Progenitor cell of endocrine pancreas (in vitro differentiated cells): ENCODE measurements around the gene FHOD3. TPM values are rescaled to one million over a fixed set of nuclear protein-coding genes. Genes with fewer than 3 reads are reported as not detected.

Experiments
- DNase-seq: peaks from one replicate; pipeline ENCODE4 v3.0.0; 2021; ENCODE audit warnings: low spot score; ENCODE audit not compliant: unreplicated experiment
- H3K27ac Mint-ChIP-seq: 2 replicates; pipeline ENCODE4 v1.8.0; 2021; ENCODE audit warnings: mild to moderate bottlenecking, moderate library complexity, mixed read lengths
- H3K27me3 Mint-ChIP-seq: 2 replicates; pipeline ENCODE4 v1.8.0; 2021; ENCODE audit warnings: mixed read lengths
- H3K36me3 Mint-ChIP-seq: 2 replicates; pipeline ENCODE4 v1.8.0; 2022; ENCODE audit warnings: mixed read lengths; ENCODE audit not compliant: insufficient read depth
- H3K4me1 Mint-ChIP-seq: 2 replicates; pipeline ENCODE4 v1.8.0; 2021; ENCODE audit warnings: low read depth, mixed read lengths
- H3K4me3 Mint-ChIP-seq: 2 replicates; pipeline ENCODE4 v1.8.0; 2021; ENCODE audit warnings: low read depth, mild to moderate bottlenecking, moderate library complexity, mixed read lengths
- H3K9me3 Mint-ChIP-seq: 2 replicates; pipeline ENCODE4 v1.8.0; 2021; ENCODE audit warnings: low read depth, mixed read lengths
- total RNA-seq: library from RNA; stranded (reverse); gene quantifications from 2 replicates; pipeline ENCODE4 v1.2.1, GENCODE V29; 2021
- TF ChIP-seq, protein P1 (sequence below): fragments of 200-600 bp; sonication (generic); IDR thresholded peaks from one replicate; pipeline ENCODE4 v1.5.0; 2021; ENCODE audit warnings: antibody characterized with exemption, mild to moderate bottlenecking; ENCODE audit not compliant: unreplicated experiment

The FHOD3 gene
- total RNA-seq, 1 donor from 2014 or later, result 1.6 TPM

DNA sequence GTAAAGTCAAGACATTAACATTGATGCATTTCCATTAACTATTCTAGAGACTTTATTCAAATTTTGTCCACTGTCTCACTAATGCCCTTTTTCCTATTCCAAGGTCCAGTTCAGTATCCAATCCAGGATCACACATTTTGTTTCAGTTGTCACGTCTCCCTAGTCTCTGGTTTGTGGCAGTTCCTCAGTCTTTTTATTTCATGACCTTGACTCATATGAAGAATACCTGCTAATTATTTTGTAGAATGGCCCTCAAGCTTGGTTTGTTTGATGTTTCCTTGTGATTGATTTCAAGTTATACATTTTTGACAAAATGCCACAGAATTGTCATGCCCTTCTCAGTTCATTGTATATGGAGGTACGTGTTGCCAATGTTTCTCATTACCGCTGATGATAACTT is 145.2 kb downstream of the FHOD3 start:
- Mint-ChIP-seq H3K4me3 (no peak overlapping the region), H3K9me3 (peaks cover 13% of the 10 kb centered on the region), H3K4me1 (no peaks in the 10 kb centered on the region), H3K27ac (no peak overlapping the region), H3K27me3 (no peaks in the 10 kb centered on the region), H3K36me3 (no peaks in the 10 kb centered on the region)
- TF ChIP-seq, protein P1, sequence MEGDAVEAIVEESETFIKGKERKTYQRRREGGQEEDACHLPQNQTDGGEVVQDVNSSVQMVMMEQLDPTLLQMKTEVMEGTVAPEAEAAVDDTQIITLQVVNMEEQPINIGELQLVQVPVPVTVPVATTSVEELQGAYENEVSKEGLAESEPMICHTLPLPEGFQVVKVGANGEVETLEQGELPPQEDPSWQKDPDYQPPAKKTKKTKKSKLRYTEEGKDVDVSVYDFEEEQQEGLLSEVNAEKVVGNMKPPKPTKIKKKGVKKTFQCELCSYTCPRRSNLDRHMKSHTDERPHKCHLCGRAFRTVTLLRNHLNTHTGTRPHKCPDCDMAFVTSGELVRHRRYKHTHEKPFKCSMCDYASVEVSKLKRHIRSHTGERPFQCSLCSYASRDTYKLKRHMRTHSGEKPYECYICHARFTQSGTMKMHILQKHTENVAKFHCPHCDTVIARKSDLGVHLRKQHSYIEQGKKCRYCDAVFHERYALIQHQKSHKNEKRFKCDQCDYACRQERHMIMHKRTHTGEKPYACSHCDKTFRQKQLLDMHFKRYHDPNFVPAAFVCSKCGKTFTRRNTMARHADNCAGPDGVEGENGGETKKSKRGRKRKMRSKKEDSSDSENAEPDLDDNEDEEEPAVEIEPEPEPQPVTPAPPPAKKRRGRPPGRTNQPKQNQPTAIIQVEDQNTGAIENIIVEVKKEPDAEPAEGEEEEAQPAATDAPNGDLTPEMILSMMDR, result no peak
- DNase-seq, result no peak

DNA sequence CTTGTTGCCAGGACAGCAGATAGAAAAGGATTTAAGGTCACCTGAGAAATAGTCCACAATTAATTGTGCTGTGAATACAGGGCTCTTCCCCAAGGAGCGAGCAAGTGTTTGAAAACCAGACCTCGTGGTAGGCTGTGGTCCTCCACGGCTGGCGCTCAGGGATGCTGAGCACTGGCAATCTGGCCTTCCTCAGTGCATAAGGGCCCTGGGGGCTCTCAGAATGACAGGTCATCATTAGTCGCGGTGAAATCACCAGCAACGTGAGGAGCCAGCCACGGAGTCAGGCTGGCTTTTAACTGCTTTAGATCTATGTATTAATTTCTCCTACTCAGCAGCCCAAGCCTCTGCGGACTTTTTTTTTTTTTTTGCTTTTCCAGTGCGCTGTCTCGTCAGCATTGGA is 148.5 kb downstream of the FHOD3 start:
- Mint-ChIP-seq H3K9me3 (peaks cover 13% of the 10 kb centered on the region), H3K27me3 (no peaks in the 10 kb centered on the region), H3K4me1 (peaks cover 4% of the 10 kb centered on the region), H3K36me3 (no peaks in the 10 kb centered on the region), H3K27ac (no peak overlapping the region), H3K4me3 (no peak overlapping the region)
- TF ChIP-seq, protein P1, result no peak
- DNase-seq, result no peak

DNA sequence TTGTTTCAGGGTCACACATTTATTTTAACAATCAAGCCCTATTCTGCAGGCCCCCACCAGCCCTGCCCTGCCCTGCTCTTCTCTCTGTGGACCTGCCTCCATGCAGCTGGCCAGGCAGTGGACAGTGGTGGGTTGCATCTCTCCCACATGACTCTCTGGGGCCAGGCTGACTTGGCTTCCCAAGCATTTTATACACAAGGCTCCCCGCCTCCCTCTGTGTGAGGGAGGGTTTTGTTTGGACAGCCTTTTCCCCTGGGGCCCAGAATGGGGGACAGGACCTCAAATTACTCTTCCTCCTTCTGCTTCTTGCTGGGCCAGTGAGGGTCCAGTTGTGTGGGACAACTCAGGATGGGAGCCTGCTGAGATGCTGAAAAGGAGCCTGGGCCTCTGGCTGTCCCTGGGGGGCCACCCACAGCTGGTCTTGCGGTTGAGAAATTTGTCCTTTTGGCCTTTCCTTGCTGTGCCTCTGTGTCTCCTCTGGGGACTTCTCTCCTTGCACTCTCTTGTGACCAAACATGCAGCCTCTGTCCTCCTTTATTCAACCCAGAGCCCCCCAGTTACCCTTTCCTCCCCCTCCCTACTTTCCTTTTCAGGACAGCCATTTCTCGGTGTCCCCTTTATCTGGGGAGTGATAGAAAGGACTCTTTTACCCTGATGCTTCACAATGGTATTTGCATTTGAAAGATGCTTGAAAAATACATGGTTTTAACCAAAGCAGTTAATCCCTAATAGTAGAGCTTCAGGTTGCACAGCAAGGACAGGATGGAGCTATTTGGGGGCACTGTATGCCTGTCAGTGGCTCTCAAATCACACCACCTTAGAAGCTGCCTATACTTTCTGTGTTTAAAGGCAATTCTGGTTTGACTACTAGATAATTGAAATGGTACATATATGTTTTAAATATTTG is 151.1 kb downstream of the FHOD3 start:
- no peak overlapping the region for H3K4me3 Mint-ChIP-seq
- no peak overlapping the region for H3K27ac Mint-ChIP-seq
- H3K9me3 Mint-ChIP-seq, result peaks cover 5% of the 10 kb centered on the region
- H3K36me3 Mint-ChIP-seq, result no peaks in the 10 kb centered on the region
- TF ChIP-seq, protein P1, result no peak
- no peaks in the 10 kb centered on the region for H3K27me3 Mint-ChIP-seq
- no peak for DNase-seq
- H3K4me1 Mint-ChIP-seq, result peaks cover 6% of the 10 kb centered on the region

DNA sequence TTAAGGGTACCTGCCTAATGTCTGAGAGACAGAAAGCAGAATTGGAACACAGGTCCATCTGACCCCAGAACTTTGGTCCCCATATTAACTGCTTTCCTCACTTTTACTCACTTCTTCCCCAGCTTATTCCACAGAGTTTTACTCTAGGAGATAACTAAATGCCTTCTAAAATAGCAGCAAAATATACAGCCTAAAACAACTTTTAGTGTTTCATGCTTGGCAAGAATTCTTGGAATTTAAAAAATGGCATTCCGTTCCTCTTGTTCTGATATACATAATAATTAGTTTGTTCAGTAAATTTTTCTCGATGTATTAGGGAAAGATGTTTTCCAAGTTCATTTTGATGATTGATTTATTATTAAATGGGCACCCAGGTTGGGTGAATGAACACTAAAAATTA is 151.9 kb downstream of the FHOD3 start:
- DNase-seq, result no peak
- H3K36me3 Mint-ChIP-seq, result no peaks in the 10 kb centered on the region
- TF ChIP-seq, protein P1, result no peak
- no peaks in the 10 kb centered on the region for H3K9me3 Mint-ChIP-seq
- H3K4me1 Mint-ChIP-seq, result peaks cover 13% of the 10 kb centered on the region
- H3K27me3 Mint-ChIP-seq, result no peaks in the 10 kb centered on the region
- no peak overlapping the region for H3K27ac Mint-ChIP-seq
- no peak overlapping the region for H3K4me3 Mint-ChIP-seq

DNA sequence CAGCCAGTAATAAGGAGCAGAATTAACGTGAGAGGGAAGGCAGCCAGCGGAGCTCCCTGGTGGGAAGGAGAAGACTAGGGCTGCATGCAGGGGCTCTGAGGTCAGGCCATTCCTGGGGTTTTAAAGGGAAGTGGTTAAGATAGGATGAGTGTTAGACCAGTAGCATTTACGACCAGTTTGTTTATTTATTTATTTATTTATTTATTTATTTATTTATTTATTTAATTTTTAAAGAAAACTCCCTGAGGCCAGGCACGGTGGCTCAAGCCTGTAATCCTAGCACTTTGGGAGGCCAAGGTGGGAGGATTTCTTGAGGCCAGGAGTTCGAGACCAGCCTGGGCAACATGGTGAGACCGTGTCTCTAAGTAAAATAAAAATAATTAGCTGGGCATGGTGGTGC is 152.8 kb downstream of the FHOD3 start:
- H3K27me3 Mint-ChIP-seq, result no peaks in the 10 kb centered on the region
- DNase-seq, result no peak
- H3K27ac Mint-ChIP-seq, result no peak overlapping the region
- no peaks in the 10 kb centered on the region for H3K36me3 Mint-ChIP-seq
- H3K9me3 Mint-ChIP-seq, result no peaks in the 10 kb centered on the region
- TF ChIP-seq, protein P1, result no peak
- H3K4me1 Mint-ChIP-seq, result peaks cover 21% of the 10 kb centered on the region
- no peak overlapping the region for H3K4me3 Mint-ChIP-seq
